HG03565 (cell line): ENCODE data around the gene PDE4B.

Experiments used
- ATAC-seq: cut with Tn5 transposase; IDR thresholded peaks from one replicate; pipeline ENCODE4 v1.9.1; 2021; ENCODE audit warnings: mild to moderate bottlenecking, moderate library complexity; ENCODE audit not compliant: unreplicated experiment

Gene PDE4B

DNA sequence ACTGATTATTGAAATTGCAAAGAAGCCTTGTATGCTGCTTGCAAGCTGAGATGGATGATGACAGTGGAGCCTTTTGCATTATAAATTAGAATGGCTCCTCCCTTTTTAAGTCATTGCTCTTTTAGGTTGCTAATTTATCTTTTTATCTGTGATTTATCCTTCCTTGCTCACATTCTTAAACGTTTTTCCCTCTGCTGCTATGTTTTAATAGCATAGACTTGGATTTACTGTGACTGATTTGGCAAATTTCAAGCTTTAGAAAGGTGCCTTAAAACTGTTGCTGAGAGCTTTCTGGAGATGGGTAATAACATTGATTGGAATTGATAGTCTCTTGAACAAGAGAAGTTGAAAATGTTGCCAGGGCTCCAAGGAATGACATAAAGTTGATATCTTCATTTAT lies 427.8 kb downstream of the PDE4B start:
- ATAC-seq: no peak

DNA sequence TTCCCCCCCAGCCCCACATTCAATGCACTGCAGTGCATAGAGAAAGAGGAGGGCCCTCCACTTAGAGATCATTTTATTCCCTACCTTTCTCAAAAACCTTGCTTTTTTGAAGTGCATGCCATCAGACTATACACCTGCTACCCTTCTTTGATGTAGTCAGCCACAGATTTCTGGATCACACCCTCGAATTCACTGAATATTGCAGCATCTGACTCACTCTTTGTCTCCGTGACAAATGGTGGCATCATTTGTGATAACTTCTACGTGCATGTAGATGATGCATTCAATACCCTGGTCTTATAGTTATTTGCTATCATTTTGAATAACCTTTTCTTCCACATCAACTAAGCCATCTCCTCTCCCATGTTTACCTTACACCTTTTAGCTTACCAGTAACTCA lies 431.0 kb downstream of the PDE4B start:
- no peak for ATAC-seq

DNA sequence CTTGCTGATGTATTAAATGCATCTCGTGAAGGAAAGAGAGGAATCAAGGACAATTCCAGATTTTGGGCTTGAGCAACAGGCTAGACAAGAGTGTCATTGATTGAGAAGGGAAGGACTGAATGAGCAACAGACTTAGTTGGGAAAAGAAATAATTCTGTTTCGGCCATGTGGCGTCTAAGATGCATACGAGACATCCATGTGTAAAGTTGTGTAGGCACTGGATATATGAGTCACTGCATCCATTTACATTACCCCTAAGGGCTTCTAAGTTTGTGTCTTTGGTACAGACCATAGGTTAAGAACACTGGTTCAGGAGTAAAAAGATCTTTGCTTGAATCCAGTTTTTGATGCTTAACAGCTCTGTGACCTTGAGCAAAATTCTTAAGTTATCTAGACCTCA lies 434.3 kb downstream of the PDE4B start:
- ATAC-seq: no peak

- ATAC-seq: no peak
Measured at GRCh38 chr1:66227966-66228365, 435.3 kb downstream of the PDE4B start.

GRCh38 chr1:66231217-66231616 lies 438.5 kb downstream of the PDE4B start:
- ATAC-seq: no peak

GRCh38 chr1:66231681-66232463 lies 439.2 kb downstream of the PDE4B start:
- no peak for ATAC-seq

- no peak for ATAC-seq
Measured at GRCh38 chr1:66237042-66237441, 444.3 kb downstream of the PDE4B start.

- no peak for ATAC-seq
Measured at GRCh38 chr1:66237722-66238479, 445.2 kb downstream of the PDE4B start.

DNA sequence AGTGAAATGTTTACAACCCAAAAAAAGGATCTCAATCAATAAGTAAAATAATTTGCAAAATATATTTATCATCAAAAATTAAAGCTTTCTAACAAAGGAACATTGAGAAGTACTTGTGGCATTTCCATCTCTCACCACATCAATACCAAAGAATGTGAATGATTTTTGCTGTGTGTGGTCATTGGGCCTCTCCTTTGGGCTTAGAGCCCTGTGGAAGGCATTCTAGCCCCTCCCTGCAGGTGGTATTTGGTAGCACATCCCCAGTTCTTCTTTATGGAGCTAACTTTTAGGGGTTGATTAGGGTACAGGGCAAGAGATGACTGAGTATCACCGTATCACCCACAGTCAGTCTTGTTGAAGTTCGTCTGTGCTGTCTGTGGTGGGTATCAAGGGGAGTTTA lies 447.1 kb downstream of the PDE4B start:
- no peak for ATAC-seq

GRCh38 chr1:66240491-66241484 lies 448.1 kb downstream of the PDE4B start:
- ATAC-seq: no peak

DNA sequence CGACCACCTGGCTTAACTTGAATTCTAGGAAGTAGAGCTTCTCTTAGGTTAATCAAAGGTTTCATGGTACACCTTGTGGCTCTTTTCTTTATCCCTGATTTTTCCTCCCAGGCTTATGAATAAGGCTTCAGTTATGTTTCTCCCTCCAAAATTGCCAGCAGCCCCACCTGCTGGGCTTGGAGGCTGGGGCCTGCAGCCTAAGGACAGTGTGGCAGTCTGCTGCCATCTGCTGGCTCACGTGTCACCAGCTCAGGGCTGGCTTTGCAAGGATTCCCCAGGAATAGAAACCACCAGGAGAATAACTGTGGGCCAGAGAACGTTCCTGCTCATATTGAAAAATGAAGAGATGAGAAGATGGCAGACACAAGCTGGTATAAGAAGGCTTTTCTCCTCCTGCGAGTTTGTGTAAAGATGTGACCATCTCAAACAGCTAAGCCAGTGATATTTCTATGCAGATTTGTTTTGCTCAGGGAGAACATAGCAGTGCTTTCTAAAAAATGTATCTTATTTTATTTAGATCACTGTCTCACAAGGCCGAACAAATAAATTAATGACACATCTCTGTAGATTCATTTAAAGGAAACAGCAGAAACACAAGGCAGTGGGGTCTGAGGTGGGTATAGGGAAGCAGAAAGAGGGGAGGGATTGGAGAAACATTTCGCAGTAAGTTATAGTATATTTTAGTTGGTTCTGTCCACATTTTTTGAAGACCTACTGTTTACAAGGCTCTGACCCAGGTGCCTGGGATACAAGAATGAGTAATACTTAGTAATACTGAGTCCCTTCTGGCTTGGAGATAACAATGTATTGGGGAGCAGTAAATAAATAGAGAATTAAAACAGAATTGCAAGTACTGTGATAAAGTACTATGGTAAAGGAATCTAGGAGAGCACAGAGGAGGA lies 450.2 kb downstream of the PDE4B start:
- ATAC-seq: peak; percentile 60

- peak; percentile 39 for ATAC-seq
Measured at GRCh38 chr1:66243548-66244130, 450.9 kb downstream of the PDE4B start.

- ATAC-seq: no peak
Measured at GRCh38 chr1:66244429-66244828, 451.7 kb downstream of the PDE4B start.

DNA sequence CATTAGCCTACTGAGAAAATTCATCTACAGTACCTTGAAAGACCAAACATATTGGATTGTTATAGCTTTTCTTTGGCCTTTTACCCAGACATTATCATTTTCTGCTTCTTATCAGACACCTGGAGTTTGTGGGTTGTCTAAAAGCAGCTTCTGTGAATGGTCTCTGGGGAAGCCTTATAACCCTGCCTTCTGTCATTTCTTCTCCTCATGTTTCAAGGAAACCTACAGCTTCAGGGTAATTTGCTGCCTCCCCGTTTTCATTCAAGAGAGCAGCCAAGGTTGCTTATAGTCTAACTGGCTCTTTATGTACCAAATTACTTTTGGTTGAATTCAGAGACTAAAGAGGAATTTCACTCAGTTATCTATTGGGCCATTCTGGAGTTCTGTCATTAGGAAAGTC lies 453.0 kb downstream of the PDE4B start:
- ATAC-seq: no peak

DNA sequence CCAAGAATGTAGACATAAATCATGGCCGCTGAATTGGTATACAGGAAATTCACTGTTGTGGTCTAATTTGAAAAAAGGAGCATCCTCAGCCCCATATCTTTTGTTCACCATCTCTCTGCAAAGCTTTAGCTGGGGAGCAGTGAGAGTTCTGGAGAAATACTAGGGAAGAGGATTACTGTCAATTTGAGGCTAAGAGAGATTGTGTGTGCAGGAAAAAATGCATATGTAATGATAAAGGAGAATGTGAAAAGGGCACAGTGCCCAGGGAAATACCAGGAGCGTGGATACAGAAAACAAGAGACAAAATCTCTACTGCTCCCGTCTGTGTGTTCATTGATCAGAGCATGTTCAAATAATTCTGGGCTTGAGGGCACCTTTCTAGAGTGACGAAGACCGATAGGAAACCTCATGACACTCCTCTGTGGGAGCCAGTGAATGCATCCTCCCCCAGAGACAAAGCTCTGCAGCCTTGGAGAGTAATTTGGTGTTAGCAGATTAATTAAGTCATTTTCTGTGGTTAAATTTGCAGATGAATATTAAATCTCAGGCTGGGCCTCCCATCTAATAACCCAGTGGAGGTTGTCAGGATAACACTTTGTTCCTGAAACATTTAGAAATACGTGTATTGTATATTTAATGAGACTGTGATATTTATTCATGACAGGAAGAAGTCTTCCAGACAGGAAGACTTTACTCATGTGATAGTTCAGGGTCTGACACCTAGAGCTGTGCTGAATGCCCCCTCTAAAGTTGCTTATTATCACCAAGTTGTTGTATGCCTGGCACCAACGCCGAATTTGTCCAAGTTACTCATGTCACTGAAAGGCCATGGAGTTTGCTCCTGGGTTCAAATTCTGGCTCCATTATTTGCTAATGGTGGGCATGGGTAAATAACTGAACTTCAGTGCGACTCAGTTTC lies 453.9 kb downstream of the PDE4B start:
- no peak for ATAC-seq

GRCh38 chr1:66247415-66248208 lies 454.9 kb downstream of the PDE4B start:
- ATAC-seq: peak; percentile 74

DNA sequence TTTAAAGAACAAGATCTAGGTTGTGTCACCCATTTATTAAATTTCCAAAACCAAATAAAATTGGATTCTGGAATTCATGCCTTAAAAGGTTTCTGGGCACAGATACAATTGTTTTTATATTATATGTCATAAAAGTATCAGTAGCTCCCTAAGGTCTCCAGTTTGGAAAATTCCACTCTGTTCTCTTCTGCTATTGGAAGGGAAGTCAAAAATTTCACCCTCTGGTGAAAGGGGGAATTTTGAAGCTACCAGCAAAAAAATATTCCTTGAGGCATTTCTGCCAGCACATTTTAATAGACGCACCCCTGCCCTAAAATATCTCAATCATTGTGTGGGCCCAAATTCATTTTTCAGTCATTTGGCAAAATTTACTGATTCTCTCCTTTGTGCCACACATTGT lies 455.6 kb downstream of the PDE4B start:
- no peak for ATAC-seq

- no peak for ATAC-seq
Measured at GRCh38 chr1:66248746-66249145, 456.1 kb downstream of the PDE4B start.
